ENCODE results near the gene HIF1A. TPM values are rescaled to one million over a fixed set of nuclear protein-coding genes. Genes with fewer than 3 reads are reported as not detected.

HIF1A gene
- total RNA-seq, 1 donor from 2014 or later = 124 TPM

DNA sequence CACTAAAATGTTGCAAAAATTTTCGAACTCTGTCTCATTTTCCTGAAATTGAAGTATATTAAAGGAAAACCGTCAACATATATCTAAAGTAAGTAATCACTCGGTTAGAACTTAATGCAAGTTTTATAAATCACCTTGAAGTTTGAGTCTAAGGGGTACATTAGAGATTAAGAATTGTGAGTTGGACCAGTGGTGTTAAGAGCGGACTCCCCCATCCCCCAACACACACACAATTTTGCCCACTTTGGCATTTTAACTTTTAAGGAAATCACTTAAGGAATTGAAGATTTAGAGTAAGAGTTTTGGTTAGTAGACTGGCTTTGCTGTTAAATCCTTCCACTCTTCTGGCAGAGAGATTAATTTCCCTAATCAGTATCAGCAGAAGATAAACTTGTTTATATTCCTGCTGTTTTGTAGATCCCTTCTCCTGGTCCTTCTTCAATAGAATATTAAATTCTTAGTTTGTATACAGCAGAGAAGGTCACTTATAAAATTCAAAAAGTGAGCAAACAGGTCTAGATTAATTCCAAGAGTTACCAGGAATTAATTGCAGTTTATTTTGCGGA is 1.5 kb downstream of the HIF1A start:
- no peaks in the 10 kb centered on the region for H3K9me3 Mint-ChIP-seq
- H3K4me3 Mint-ChIP-seq = peak overlapping the region; percentile 98
- peak overlapping the region; percentile 99 for H3K27ac Mint-ChIP-seq
- H3K27me3 Mint-ChIP-seq (ENCODE audit: low read depth) = no peaks in the 10 kb centered on the region
- peaks cover 44% of the 10 kb centered on the region for H3K4me1 Mint-ChIP-seq
- no peaks in the 10 kb centered on the region for H3K36me3 Mint-ChIP-seq
- no peak for DNase-seq (ENCODE audit: low spot score in 2 of 2, unreplicated experiment in 2 of 2)
- TF ChIP-seq, protein P1, sequence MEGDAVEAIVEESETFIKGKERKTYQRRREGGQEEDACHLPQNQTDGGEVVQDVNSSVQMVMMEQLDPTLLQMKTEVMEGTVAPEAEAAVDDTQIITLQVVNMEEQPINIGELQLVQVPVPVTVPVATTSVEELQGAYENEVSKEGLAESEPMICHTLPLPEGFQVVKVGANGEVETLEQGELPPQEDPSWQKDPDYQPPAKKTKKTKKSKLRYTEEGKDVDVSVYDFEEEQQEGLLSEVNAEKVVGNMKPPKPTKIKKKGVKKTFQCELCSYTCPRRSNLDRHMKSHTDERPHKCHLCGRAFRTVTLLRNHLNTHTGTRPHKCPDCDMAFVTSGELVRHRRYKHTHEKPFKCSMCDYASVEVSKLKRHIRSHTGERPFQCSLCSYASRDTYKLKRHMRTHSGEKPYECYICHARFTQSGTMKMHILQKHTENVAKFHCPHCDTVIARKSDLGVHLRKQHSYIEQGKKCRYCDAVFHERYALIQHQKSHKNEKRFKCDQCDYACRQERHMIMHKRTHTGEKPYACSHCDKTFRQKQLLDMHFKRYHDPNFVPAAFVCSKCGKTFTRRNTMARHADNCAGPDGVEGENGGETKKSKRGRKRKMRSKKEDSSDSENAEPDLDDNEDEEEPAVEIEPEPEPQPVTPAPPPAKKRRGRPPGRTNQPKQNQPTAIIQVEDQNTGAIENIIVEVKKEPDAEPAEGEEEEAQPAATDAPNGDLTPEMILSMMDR (IDR thresholded peaks at IDR 0.05; ENCODE audit: unreplicated experiment) = no peak

DNA sequence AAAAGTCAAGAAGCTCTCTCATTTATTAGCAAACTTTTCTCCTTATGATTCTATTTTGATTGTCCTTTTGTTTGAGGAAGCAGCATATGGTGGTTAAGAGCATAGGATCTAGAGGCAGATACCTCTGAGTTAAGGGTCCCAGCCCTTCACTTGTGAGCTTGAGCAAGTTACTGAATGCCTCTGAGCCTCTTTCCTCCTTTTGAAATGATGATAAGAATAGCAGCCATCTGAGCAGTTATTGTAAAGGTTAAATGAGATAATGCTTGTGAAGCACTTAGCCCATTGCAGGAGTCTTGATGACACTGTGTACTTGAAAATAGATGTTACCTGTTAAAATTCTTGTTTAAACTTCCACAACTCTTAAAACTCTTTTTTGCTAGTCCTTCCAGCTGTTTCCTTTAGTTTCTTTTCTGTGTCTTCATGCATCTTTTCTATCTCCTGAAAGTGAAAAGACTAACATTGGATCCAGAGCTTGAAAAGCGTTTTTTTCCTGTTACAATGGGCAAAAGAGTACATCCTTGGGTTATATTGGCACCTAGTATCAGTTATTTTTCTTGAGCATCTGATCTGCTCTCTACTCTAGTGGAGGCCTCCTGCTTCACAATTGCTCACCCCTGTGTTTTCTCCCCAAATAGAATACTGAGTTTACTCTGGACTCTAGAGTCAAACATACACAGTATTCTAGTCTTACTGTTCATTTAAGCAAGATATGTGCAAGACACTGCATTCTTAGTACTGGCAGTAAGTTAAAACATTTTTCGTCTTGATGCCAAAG is 3.1 kb downstream of the HIF1A start:
- peaks cover 51% of the 10 kb centered on the region for H3K4me1 Mint-ChIP-seq
- DNase-seq (ENCODE audit: low spot score in 2 of 2, unreplicated experiment in 2 of 2) = no peak

DNA sequence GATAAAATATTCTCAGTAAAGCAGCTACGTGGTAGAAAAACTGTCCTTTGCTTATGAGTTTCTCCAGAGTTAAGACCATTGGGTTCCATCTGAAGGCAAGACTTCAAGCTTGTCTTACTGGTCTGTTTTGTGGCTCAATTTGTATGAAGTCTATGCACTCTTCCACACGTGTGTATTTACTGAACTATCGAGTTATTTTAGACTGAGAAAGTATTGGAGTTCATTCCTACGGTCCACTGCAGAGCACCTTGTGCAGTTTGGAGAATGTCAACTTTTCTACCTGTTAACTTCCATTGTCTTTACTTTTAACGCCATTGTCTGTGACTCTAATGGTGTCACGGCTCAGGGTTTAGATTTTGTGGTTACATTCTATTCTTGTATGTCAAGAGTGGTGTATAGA is 3.7 kb downstream of the HIF1A start:
- no peaks in the 10 kb centered on the region for H3K27me3 Mint-ChIP-seq (ENCODE audit: low read depth)
- DNase-seq (ENCODE audit: low spot score in 2 of 2, unreplicated experiment in 2 of 2) = no peak
- H3K36me3 Mint-ChIP-seq = no peaks in the 10 kb centered on the region
- H3K4me3 Mint-ChIP-seq = peak overlapping the region; percentile 98
- peak overlapping the region; percentile 23 for H3K27ac Mint-ChIP-seq
- peaks cover 51% of the 10 kb centered on the region for H3K4me1 Mint-ChIP-seq
- TF ChIP-seq, protein P1 (IDR thresholded peaks at IDR 0.05; ENCODE audit: unreplicated experiment) = no peak
- no peaks in the 10 kb centered on the region for H3K9me3 Mint-ChIP-seq

More for the DNA sequence above, 3.1 kb downstream of the HIF1A start:
- H3K4me3 Mint-ChIP-seq = peak overlapping the region; percentile 98
- no peaks in the 10 kb centered on the region for H3K36me3 Mint-ChIP-seq
- peak overlapping the region; percentile 48 for H3K27ac Mint-ChIP-seq
- no peaks in the 10 kb centered on the region for H3K27me3 Mint-ChIP-seq (ENCODE audit: low read depth)
- no peaks in the 10 kb centered on the region for H3K9me3 Mint-ChIP-seq
- TF ChIP-seq, protein P1 (IDR thresholded peaks at IDR 0.05; ENCODE audit: unreplicated experiment) = no peak

DNA sequence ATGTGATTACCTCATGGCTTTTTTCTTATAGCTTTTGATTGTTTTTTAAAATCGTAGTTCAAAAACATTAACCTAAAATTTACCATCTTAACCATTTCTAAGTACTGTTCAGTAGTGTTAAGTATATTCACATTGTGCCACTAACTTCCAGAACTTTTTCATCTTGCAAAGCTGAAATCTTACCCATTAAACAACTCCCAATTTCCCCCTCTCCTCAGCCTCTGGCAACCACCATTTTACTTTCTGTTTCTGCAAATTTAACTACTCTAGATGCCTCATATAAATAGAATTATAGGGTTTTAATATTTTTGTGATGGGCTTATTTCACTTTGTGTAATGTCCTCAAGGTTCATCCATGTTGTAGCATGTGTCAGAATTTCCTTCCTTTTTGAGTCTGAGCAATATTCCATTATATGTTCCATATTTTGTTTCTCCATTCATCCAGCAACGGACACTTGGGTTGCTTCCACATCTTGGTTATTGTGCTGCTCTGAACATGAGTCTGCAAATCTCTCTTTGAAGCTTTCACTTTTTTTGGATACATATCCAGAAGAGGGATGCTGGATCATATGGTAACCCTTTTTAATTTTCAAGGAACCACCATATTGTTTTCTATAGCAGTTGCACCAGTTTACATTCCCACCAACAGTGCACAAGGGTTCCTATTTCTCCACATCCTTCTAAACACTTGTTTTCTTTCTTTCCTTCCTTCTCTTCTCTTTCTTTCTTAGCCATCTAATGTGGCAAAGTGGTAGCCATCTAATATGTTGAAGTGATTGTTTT is 5.0 kb downstream of the HIF1A start:
- H3K4me1 Mint-ChIP-seq = peaks cover 43% of the 10 kb centered on the region
- H3K4me3 Mint-ChIP-seq = no peak overlapping the region
- TF ChIP-seq, protein P1 (IDR thresholded peaks at IDR 0.05; ENCODE audit: unreplicated experiment) = no peak
- H3K27ac Mint-ChIP-seq = no peak overlapping the region
- no peaks in the 10 kb centered on the region for H3K36me3 Mint-ChIP-seq
- H3K9me3 Mint-ChIP-seq = no peaks in the 10 kb centered on the region
- DNase-seq (ENCODE audit: low spot score in 2 of 2, unreplicated experiment in 2 of 2) = no peak
- no peaks in the 10 kb centered on the region for H3K27me3 Mint-ChIP-seq (ENCODE audit: low read depth)

DNA sequence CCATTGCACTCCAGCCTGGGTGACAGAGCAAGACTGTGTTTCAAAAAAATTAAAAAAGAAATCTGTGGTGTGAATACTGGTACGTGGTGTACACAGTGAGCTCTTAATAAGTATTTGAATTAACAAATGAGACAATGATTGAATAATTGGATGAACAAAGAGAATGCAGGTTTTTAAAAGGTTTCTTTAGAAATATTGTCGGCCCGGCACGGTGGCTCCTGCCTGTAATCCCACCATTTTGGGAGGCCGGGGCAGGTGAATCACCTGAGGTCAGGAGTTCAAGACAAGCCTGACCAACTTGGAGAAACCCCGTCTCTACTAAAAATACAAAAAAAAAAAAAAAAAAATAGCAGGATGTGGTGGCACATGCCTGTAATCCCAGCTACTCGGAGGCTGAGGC is 6.6 kb downstream of the HIF1A start:
- Mint-ChIP-seq H3K4me3 (no peak overlapping the region), H3K9me3 (no peaks in the 10 kb centered on the region), H3K4me1 (peaks cover 43% of the 10 kb centered on the region), H3K27me3 (ENCODE audit: low read depth) (no peaks in the 10 kb centered on the region), H3K36me3 (no peaks in the 10 kb centered on the region), H3K27ac (no peak overlapping the region)
- TF ChIP-seq, protein P1 (IDR thresholded peaks at IDR 0.05; ENCODE audit: unreplicated experiment) = no peak
- DNase-seq (ENCODE audit: low spot score in 2 of 2, unreplicated experiment in 2 of 2) = no peak

Data from mesothelial cell of epicardium (in vitro differentiated cells).